CD4-positive, alpha-beta T cell treated with Interleukin-6 for 4 hours (primary cell): ENCODE measurements around the gene KDM2B.

ENCODE experiments used
- DNase-seq: peaks from one replicate; pipeline ENCODE4 v3.0.0-alpha.2; 2020; ENCODE audit warnings: mixed read lengths

The KDM2B gene

GRCh38 chr12:121455766-121456420 lies 124.9 kb downstream of the KDM2B start:
- DNase-seq, result no peak

- no peak for DNase-seq
Measured at GRCh38 chr12:121454921-121455320, 125.9 kb downstream of the KDM2B start.

GRCh38 chr12:121453629-121454028 lies 127.2 kb downstream of the KDM2B start:
- no peak for DNase-seq

GRCh38 chr12:121452985-121453360 lies 127.8 kb downstream of the KDM2B start:
- DNase-seq, result no peak

GRCh38 chr12:121452340-121452984 lies 128.4 kb downstream of the KDM2B start:
- no peak for DNase-seq

GRCh38 chr12:121451961-121452339 lies 128.9 kb downstream of the KDM2B start:
- no peak for DNase-seq

GRCh38 chr12:121448771-121449315 lies 132.0 kb downstream of the KDM2B start:
- no peak for DNase-seq

GRCh38 chr12:121446750-121447149 lies 134.1 kb downstream of the KDM2B start:
- DNase-seq, result no peak

- DNase-seq, result no peak
Measured at GRCh38 chr12:121444842-121445202, 136.0 kb downstream of the KDM2B start.

- no peak for DNase-seq
Measured at GRCh38 chr12:121443911-121444841, 136.6 kb downstream of the KDM2B start.

- peak; percentile 76 for DNase-seq
Measured at GRCh38 chr12:121443193-121443870, 137.5 kb downstream of the KDM2B start.

GRCh38 chr12:121442028-121442948 lies 138.5 kb downstream of the KDM2B start:
- no peak for DNase-seq

- no peak for DNase-seq
Measured at GRCh38 chr12:121441555-121441954, 139.3 kb downstream of the KDM2B start.

GRCh38 chr12:121440768-121441167 lies 140.1 kb downstream of the KDM2B start:
- no peak for DNase-seq

- no peak for DNase-seq
Measured at GRCh38 chr12:121439715-121440114, 141.1 kb downstream of the KDM2B start.

- DNase-seq, result no peak
Measured at GRCh38 chr12:121438905-121439304, 141.9 kb downstream of the KDM2B start.

GRCh38 chr12:121436706-121437105 lies 144.1 kb downstream of the KDM2B start:
- DNase-seq, result no peak

GRCh38 chr12:121432740-121433480 lies 147.9 kb downstream of the KDM2B start:
- DNase-seq, result no peak

GRCh38 chr12:121430833-121431415 lies 149.9 kb downstream of the KDM2B start:
- DNase-seq, result no peak

- DNase-seq, result no peak
Measured at GRCh38 chr12:121428883-121429282, 151.9 kb downstream of the KDM2B start.
